Ishikawa (cell line): ENCODE results near the gene MAP3K15.

ENCODE experiments used
- CEBPB ChIP-seq: IDR thresholded peaks from 2 replicates; pipeline ENCODE4 v1.6.1; 2012
- CREB1 ChIP-seq: IDR thresholded peaks from 2 replicates; pipeline ENCODE4 v1.6.1; 2012; ENCODE audit warnings: low read depth
- EGR1 ChIP-seq: IDR thresholded peaks from 2 replicates; pipeline ENCODE4 v1.6.1; 2012
- EP300 ChIP-seq: IDR thresholded peaks from 2 replicates; pipeline ENCODE4 v1.6.1; 2012; ENCODE audit warnings: borderline replicate concordance
- FOXM1 ChIP-seq: IDR thresholded peaks from 2 replicates; pipeline ENCODE4 v1.6.1; 2012; ENCODE audit warnings: low read depth, borderline replicate concordance
- MAX ChIP-seq: IDR thresholded peaks from 2 replicates; pipeline ENCODE4 v1.6.1; 2012
- NFIC ChIP-seq: IDR thresholded peaks from 2 replicates; pipeline ENCODE4 v1.6.1; 2012
- RAD21 ChIP-seq: IDR thresholded peaks from 2 replicates; pipeline ENCODE4 v1.6.1; 2012; ENCODE audit warnings: low read depth
- REST ChIP-seq: IDR thresholded peaks from 2 replicates; pipeline ENCODE4 v1.6.1; 2012; ENCODE audit warnings: low read depth, mild to moderate bottlenecking
- TAF1 ChIP-seq: IDR thresholded peaks from 2 replicates; pipeline ENCODE4 v1.6.1; 2012; ENCODE audit warnings: low read depth, mild to moderate bottlenecking
- TCF12 ChIP-seq: IDR thresholded peaks from 2 replicates; pipeline ENCODE4 v1.6.1; 2012; ENCODE audit warnings: low read depth
- TEAD4 ChIP-seq: IDR thresholded peaks from 2 replicates; pipeline ENCODE4 v1.6.1; 2012
- USF1 ChIP-seq: IDR thresholded peaks from 2 replicates; pipeline ENCODE4 v1.6.1; 2012
- YY1 ChIP-seq: IDR thresholded peaks from 2 replicates; pipeline ENCODE4 v1.6.1; 2012; ENCODE audit warnings: low read depth
- ZBTB7A ChIP-seq: IDR thresholded peaks from 2 replicates; pipeline ENCODE4 v1.6.1; 2012; ENCODE audit warnings: low read depth

Gene MAP3K15

GRCh38 chrX:19545651-19546050 lies 30.3 kb upstream of the MAP3K15 start:
- TF ChIP-seq EP300 (no peak), MAX (no peak), YY1 (no peak), FOXM1 (no peak), CREB1 (no peak), USF1 (no peak), TAF1 (no peak), EGR1 (no peak), TEAD4 (no peak), NFIC (no peak), CEBPB (no peak), RAD21 (no peak), TCF12 (no peak), ZBTB7A (no peak), REST (no peak)

GRCh38 chrX:19544693-19545305 lies 29.5 kb upstream of the MAP3K15 start:
- TF ChIP-seq CEBPB (no peak), REST (no peak), RAD21 (peak; percentile 60)

GRCh38 chrX:19543951-19544381 lies 28.7 kb upstream of the MAP3K15 start:
- no peak for TF ChIP-seq CEBPB
- no peak for TF ChIP-seq CREB1
- TF ChIP-seq TEAD4, result no peak
- no peak for TF ChIP-seq REST
- no peak for TF ChIP-seq EGR1
- no peak for TF ChIP-seq MAX
- TF ChIP-seq ZBTB7A, result no peak
- TF ChIP-seq NFIC, result no peak
- TF ChIP-seq YY1, result no peak
- TF ChIP-seq USF1, result no peak

- TF ChIP-seq CREB1 (no peak), TAF1 (no peak), REST (no peak), EP300 (no peak), ZBTB7A (no peak), MAX (no peak), TCF12 (no peak), EGR1 (no peak), CEBPB (no peak), FOXM1 (no peak), USF1 (no peak), RAD21 (no peak), YY1 (no peak), NFIC (no peak), TEAD4 (no peak)
These were observed 27.9 kb upstream of the MAP3K15 start for GRCh38 chrX:19543020-19543715.
